Measurements from ENCODE around the gene FBXO21. TPM values are rescaled to one million over a fixed set of nuclear protein-coding genes. Genes with fewer than 3 reads are reported as not detected.

Gene FBXO21
- total and polyA plus RNA-seq, 7 donors = 6.9 to 38.8 (median 19.9) TPM

DNA sequence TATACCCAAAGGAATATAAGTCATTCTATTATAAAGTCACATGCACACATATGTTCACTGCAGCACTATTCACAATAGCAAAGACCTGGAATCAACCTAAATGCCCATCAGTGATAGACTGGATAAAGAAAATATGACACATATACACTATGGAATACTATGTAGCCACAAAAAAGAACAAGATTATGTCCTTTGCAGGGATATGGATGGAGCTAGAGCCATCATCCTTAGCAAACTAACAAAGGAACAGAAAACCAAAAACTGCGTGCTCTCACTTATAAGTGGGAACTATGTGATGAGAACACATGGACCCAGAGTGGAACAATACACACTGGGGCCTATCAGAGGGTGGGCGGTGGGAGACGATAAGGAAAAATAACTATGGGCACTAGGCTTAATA is 21.3 kb downstream of the FBXO21 start:
- Histone ChIP-seq H3K4me1 (no peaks in the 10 kb centered on the region), H3K9me3 (no peaks in the 10 kb centered on the region), H3K36me3 (ENCODE audit: insufficient read depth in 1 of 2, low read depth in 1 of 2) (peaks cover 6 to 100% of the 10 kb centered on the region in 2 donors), H3K27me3 (ENCODE audit: insufficient read depth in 3 of 3, low read length in 2 of 3) (no peaks in the 10 kb centered on the region), H3K4me3 (no peak overlapping the region), H3K27ac (no peak overlapping the region)
- TF ChIP-seq, protein P1, sequence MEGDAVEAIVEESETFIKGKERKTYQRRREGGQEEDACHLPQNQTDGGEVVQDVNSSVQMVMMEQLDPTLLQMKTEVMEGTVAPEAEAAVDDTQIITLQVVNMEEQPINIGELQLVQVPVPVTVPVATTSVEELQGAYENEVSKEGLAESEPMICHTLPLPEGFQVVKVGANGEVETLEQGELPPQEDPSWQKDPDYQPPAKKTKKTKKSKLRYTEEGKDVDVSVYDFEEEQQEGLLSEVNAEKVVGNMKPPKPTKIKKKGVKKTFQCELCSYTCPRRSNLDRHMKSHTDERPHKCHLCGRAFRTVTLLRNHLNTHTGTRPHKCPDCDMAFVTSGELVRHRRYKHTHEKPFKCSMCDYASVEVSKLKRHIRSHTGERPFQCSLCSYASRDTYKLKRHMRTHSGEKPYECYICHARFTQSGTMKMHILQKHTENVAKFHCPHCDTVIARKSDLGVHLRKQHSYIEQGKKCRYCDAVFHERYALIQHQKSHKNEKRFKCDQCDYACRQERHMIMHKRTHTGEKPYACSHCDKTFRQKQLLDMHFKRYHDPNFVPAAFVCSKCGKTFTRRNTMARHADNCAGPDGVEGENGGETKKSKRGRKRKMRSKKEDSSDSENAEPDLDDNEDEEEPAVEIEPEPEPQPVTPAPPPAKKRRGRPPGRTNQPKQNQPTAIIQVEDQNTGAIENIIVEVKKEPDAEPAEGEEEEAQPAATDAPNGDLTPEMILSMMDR (IDR thresholded peaks at IDR 0.05) = no peak
- WGBS, 3 donors = 65 to 100% (median 84%) methylated on average over 3 of the region's 3 CpGs
- ATAC-seq (no peak), DNase-seq (no peak)
- intact Hi-C loops (cut with DNase I) = no loop called here

DNA sequence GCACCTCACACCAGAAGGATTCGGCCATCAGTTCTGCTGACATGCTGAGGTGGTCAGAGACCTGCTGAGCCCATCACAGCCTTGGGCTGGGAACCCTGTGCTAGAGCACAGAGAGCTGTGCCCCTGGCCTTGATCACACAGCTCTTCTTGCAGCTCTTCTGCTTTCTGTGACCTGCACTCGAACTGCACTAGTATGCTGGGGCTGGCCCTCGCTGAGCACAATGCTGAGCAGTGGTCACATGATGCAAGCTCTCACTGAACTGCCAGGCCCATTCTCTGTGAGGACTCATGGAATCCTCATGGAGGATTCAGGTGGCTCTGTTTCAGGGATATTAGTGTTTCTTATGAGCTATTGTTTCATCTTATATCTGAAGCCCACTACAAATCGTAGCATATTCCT is 22.5 kb downstream of the FBXO21 start:
- peaks cover 2 to 100% of the 10 kb centered on the region in 2 donors for H3K36me3 ChIP-seq (ENCODE audit: insufficient read depth in 1 of 2, low read depth in 1 of 2)
- TF ChIP-seq, protein P1 (IDR thresholded peaks at IDR 0.05) = no peak
- 88 to 92% (median 91%) methylated on average over 4 of the region's 4 CpGs for WGBS, 3 donors
- no peak overlapping the region for H3K4me3 ChIP-seq
- H3K4me1 ChIP-seq = no peaks in the 10 kb centered on the region
- ATAC-seq = no peak
- H3K9me3 ChIP-seq = no peaks in the 10 kb centered on the region
- DNase-seq = no peak
- intact Hi-C loops (cut with DNase I) = no loop called here
- H3K27me3 ChIP-seq (ENCODE audit: insufficient read depth in 3 of 3, low read length in 2 of 3) = no peaks in the 10 kb centered on the region
- H3K27ac ChIP-seq = no peak overlapping the region

DNA sequence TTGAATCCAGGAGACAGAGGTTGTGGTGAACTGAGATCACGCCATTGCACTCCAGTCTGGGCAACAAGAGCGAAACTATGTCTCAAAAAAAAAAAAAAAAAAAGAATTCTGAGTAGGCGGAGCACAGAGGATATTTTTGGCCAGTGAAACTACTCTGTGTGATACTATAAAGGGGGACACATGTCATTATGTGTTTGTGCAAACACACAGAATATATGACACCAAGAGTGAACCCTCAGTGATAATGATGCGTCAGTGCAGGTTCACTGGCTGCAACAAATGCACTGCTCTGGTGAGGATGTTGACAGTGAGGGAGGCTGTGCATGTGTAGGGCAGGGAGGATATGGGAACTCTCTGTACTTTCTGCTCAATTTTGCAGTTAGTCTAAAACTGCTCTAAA is 24.2 kb downstream of the FBXO21 start:
- 94 to 96% (median 94%) methylated on average over 4 of the region's 4 CpGs for WGBS, 3 donors
- Histone ChIP-seq H3K4me3 (no peak overlapping the region), H3K36me3 (ENCODE audit: insufficient read depth in 1 of 2, low read depth in 1 of 2) (peaks cover 0 to 100% of the 10 kb centered on the region in 2 donors), H3K9me3 (no peaks in the 10 kb centered on the region), H3K27me3 (ENCODE audit: insufficient read depth in 3 of 3, low read length in 2 of 3) (no peaks in the 10 kb centered on the region), H3K4me1 (no peaks in the 10 kb centered on the region), H3K27ac (no peak overlapping the region)
- TF ChIP-seq, protein P1 (IDR thresholded peaks at IDR 0.05) = no peak
- ATAC-seq (no peak), DNase-seq (no peak)
- intact Hi-C loops (cut with DNase I) = no loop called here

DNA sequence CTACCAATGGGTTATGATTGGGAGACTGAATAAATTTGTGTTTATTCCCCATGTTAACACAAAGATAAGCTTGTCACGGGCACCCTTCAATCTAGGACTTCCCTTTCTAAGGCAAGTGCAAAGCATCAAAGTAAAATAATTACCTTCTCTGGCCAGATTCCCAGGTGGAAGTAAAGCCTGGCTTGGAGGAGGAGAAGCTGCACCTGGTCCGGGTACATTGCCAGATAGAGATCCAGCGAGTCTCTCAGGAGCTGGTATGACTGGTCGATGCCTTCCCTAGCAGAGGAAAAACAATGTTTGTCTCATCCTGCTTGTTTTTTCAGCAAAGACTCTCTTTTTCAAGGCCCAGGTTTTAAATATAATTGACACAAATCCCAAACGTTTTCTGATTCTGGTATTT is 24.9 kb downstream of the FBXO21 start:
- ATAC-seq (no peak), DNase-seq (no peak)
- intact Hi-C loops (cut with DNase I) = no loop called here
- no peaks in the 10 kb centered on the region for H3K9me3 ChIP-seq
- no peak overlapping the region for H3K27ac ChIP-seq
- H3K4me3 ChIP-seq = no peak overlapping the region
- H3K4me1 ChIP-seq = no peaks in the 10 kb centered on the region
- H3K27me3 ChIP-seq (ENCODE audit: insufficient read depth in 3 of 3, low read length in 2 of 3) = no peaks in the 10 kb centered on the region
- WGBS, 3 donors = 79 to 84% (median 81%) methylated on average over 5 of the region's 5 CpGs
- peaks cover 0 to 100% of the 10 kb centered on the region in 2 donors for H3K36me3 ChIP-seq (ENCODE audit: insufficient read depth in 1 of 2, low read depth in 1 of 2)
- TF ChIP-seq, protein P1 (IDR thresholded peaks at IDR 0.05) = no peak

DNA sequence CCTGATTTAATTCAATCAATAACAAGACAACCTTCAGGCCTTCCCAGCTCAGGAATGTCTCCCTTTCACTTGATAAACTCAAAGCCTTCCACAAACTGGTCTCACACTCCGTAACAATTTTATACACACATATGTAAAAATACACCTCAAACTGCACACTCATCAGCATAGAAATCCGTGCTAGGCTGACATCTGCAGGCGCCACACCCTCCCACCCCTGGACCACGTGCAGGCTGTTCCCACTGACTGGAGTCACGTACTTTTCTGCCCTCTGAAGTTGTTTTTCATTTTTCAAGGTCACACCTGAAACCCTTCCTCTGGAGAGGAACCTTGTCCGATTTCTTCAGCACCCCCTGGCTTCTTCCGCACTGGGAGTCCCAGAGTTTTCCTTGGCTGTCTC is 27.6 kb downstream of the FBXO21 start:
- intact Hi-C loops (cut with DNase I) = no loop called here
- no peak overlapping the region for H3K27ac ChIP-seq
- TF ChIP-seq, protein P1 (IDR thresholded peaks at IDR 0.05) = no peak
- peaks cover 0 to 100% of the 10 kb centered on the region in 2 donors for H3K36me3 ChIP-seq (ENCODE audit: insufficient read depth in 1 of 2, low read depth in 1 of 2)
- WGBS, 3 donors = 74 to 83% (median 75%) methylated on average over 7 of the region's 7 CpGs
- H3K4me3 ChIP-seq = no peak overlapping the region
- DNase-seq (no peak), ATAC-seq (no peak)
- no peaks in the 10 kb centered on the region for H3K4me1 ChIP-seq
- no peaks in the 10 kb centered on the region for H3K9me3 ChIP-seq
- H3K27me3 ChIP-seq (ENCODE audit: insufficient read depth in 3 of 3, low read length in 2 of 3) = no peaks in the 10 kb centered on the region
